Neural cell (in vitro differentiated cells): ENCODE results near the gene GRID1. TPM values are rescaled to one million over a fixed set of nuclear protein-coding genes. Genes with fewer than 3 reads are reported as not detected.

Source experiments
- H2AFZ ChIP-seq: fragments of 200-600, 300-800 bp; sonication (generic), shearing (Covaris generic); 2 replicates; pipeline ENCODE4 v1.6.0; 2014; ENCODE audit warnings: low read depth, mild to moderate bottlenecking, antibody characterized with exemption, low read length, moderate library complexity
- H3F3A ChIP-seq: fragments of 200-600 bp; shearing (Covaris generic); 2 replicates; pipeline ENCODE4 v1.6.1; 2016; ENCODE audit warnings: mild to moderate bottlenecking, moderate library complexity, mixed read lengths, antibody characterized with exemption, low read length; ENCODE audit not compliant: insufficient read depth, poor library complexity, severe bottlenecking
- H3K27ac ChIP-seq: fragments of 200-600, 300-800 bp; sonication (generic), shearing (Covaris generic); 2 replicates; pipeline ENCODE4 v1.5.1; 2014; ENCODE audit warnings: mild to moderate bottlenecking, low read length, moderate library complexity
- H3K27me3 ChIP-seq: fragments of 300-800, 200-600 bp; sonication (generic), shearing (Covaris generic); 2 replicates; pipeline ENCODE4 v1.6.0; 2014; ENCODE audit warnings: mild to moderate bottlenecking, low read depth, low read length, moderate library complexity; ENCODE audit not compliant: insufficient read depth
- H3K36me3 ChIP-seq: fragments of 300-800, 200-600 bp; sonication (generic), shearing (Covaris generic); 2 replicates; pipeline ENCODE4 v1.5.1; 2014; ENCODE audit warnings: mild to moderate bottlenecking, antibody characterized with exemption, low read length, moderate library complexity; ENCODE audit not compliant: insufficient read depth
- H3K4me2 ChIP-seq: fragments of 300-800, 200-600 bp; sonication (generic), shearing (Covaris generic); 2 replicates; pipeline ENCODE4 v1.6.0; 2014; ENCODE audit warnings: mild to moderate bottlenecking, low read length
- H3K4me3 ChIP-seq: fragments of 300-800, 200-600 bp; sonication (generic), shearing (Covaris generic); 2 replicates; pipeline ENCODE4 v1.5.1; 2014; ENCODE audit warnings: mild to moderate bottlenecking, low read length, moderate library complexity
- H3K79me2 ChIP-seq: fragments of 200-600 bp; shearing (Covaris generic); replicated peaks from 2 replicates; pipeline ENCODE4 v1.6.0; 2014; ENCODE audit warnings: mild to moderate bottlenecking, low read length, moderate library complexity; ENCODE audit not compliant: insufficient read depth
- H3K9ac ChIP-seq: fragments of 300-800, 200-600 bp; sonication (generic), shearing (Covaris generic); 2 replicates; pipeline ENCODE4 v1.6.1; 2016; ENCODE audit warnings: mild to moderate bottlenecking, low read length, mixed read lengths
- H3K9me2 ChIP-seq: fragments of 200-600 bp; shearing (Covaris generic); 2 replicates; pipeline ENCODE4 v1.6.1; 2016; ENCODE audit warnings: mild to moderate bottlenecking, low read length, mixed read lengths; ENCODE audit not compliant: insufficient read depth
- H3K9me3 ChIP-seq: fragments of 200-600, 300-800 bp; sonication (generic), shearing (Covaris generic); 2 replicates; pipeline ENCODE4 v1.6.1; 2016; ENCODE audit warnings: mild to moderate bottlenecking, mixed run types, low read length, moderate library complexity, mixed read lengths
- H4K20me1 ChIP-seq: fragments of 200-600 bp; shearing (Covaris generic); 2 replicates; pipeline ENCODE4 v1.6.1; 2016; ENCODE audit warnings: mild to moderate bottlenecking, mixed run types; ENCODE audit not compliant: insufficient read depth
- EP300 ChIP-seq: fragments of 450-650 bp; conservative IDR thresholded peaks from 2 replicates; pipeline ENCODE4 v1.6.1; 2014; ENCODE audit warnings: antibody characterized with exemption, mild to moderate bottlenecking, moderate library complexity; ENCODE audit not compliant: poor library complexity, severe bottlenecking
- EZH2 ChIP-seq: fragments of 200-600, 300-800 bp; shearing (Covaris generic), sonication (generic); IDR thresholded peaks from 2 replicates; pipeline ENCODE4 v1.6.1; 2014; ENCODE audit warnings: antibody characterized with exemption, low read length, borderline replicate concordance, mild to moderate bottlenecking; ENCODE audit not compliant: insufficient read depth, poor library complexity, severe bottlenecking
- MXI1 ChIP-seq: fragments of 450-650 bp; conservative IDR thresholded peaks from 2 replicates; pipeline ENCODE4 v1.6.1; 2014; ENCODE audit warnings: antibody characterized with exemption, mild to moderate bottlenecking; ENCODE audit not compliant: poor library complexity, severe bottlenecking
- POLR2AphosphoS5 ChIP-seq: IDR thresholded peaks from 2 replicates; pipeline ENCODE4 v1.6.1; 2012
- RAD21 ChIP-seq: fragments of 450-650 bp; conservative IDR thresholded peaks from 2 replicates; pipeline ENCODE4 v1.6.1; 2014; ENCODE audit warnings: antibody characterized with exemption, mild to moderate bottlenecking, moderate library complexity
- SMC3 ChIP-seq: fragments of 450-650 bp; conservative IDR thresholded peaks from 2 replicates; pipeline ENCODE4 v1.6.1; 2014; ENCODE audit warnings: antibody characterized with exemption, mild to moderate bottlenecking, moderate library complexity; ENCODE audit not compliant: poor library complexity
- TAF1 ChIP-seq: IDR thresholded peaks from 2 replicates; pipeline ENCODE4 v1.6.1; 2012; ENCODE audit warnings: low read depth
- polyA plus RNA-seq: library from polyadenylated mRNA; depleted of rRNA; stranded (reverse); fragments of >200 nt; gene quantifications from 2 replicates; pipeline ENCODE4 v1.2.3, GENCODE V29; 2014
- TF ChIP-seq, protein P1 (sequence below): fragments of 450-650 bp; IDR thresholded peaks from 2 replicates; pipeline ENCODE4 v1.5.1; 2014; ENCODE audit warnings: antibody characterized with exemption, mild to moderate bottlenecking, moderate library complexity; ENCODE audit not compliant: poor library complexity, severe bottlenecking
- TF ChIP-seq, protein P2 (sequence below): IDR thresholded peaks from 2 replicates; pipeline ENCODE4 v1.6.1; 2012; ENCODE audit warnings: borderline replicate concordance

GRID1 gene
- polyA plus RNA-seq, 1 donor from 2014 or later = 7.3 TPM

DNA sequence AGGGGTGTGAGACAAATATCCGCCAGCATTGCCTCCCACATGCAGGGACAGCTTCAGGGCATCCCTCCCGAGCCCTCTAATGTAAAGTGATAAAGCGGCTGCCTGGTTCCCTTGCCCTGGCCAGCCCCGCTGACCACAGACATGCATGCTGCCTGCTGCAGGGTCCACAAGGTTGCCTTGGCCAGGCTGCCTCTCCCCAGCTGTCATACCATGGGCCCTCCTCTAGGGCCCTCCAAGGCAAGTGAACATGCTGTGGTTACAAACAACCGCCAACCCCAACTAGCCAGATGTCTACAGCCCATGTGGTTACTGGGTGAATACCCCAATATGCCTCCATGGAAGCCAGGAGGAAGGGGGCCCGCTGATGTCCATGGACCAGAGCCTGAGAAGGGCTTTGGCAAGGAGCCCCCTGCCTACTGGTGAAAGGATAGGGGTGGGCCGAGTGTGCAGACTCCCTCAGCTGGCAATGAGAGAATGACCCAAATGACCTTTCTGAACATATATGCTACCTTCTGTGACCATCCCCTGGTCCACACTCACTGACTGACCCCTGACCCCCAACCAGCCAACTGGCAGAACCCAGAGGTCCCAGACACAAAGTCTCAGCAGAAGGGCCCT is 37.4 kb downstream of the GRID1 start:
- H3K27me3 ChIP-seq = no peaks in the 10 kb centered on the region
- H3K79me2 ChIP-seq = no peaks in the 10 kb centered on the region
- no peaks in the 10 kb centered on the region for H4K20me1 ChIP-seq
- H3K9ac ChIP-seq = no peak overlapping the region
- H3K4me3 ChIP-seq = no peak overlapping the region
- no peak overlapping the region for H3K27ac ChIP-seq
- H2AFZ ChIP-seq = no peak overlapping the region
- no peak overlapping the region for H3K4me2 ChIP-seq
- H3K36me3 ChIP-seq = no peaks in the 10 kb centered on the region
- TF ChIP-seq EP300 (no peak), RAD21 (no peak), TAF1 (no peak), MXI1 (no peak), POLR2AphosphoS5 (no peak), EZH2 (no peak), SMC3 (no peak)
- TF ChIP-seq, protein P1, sequence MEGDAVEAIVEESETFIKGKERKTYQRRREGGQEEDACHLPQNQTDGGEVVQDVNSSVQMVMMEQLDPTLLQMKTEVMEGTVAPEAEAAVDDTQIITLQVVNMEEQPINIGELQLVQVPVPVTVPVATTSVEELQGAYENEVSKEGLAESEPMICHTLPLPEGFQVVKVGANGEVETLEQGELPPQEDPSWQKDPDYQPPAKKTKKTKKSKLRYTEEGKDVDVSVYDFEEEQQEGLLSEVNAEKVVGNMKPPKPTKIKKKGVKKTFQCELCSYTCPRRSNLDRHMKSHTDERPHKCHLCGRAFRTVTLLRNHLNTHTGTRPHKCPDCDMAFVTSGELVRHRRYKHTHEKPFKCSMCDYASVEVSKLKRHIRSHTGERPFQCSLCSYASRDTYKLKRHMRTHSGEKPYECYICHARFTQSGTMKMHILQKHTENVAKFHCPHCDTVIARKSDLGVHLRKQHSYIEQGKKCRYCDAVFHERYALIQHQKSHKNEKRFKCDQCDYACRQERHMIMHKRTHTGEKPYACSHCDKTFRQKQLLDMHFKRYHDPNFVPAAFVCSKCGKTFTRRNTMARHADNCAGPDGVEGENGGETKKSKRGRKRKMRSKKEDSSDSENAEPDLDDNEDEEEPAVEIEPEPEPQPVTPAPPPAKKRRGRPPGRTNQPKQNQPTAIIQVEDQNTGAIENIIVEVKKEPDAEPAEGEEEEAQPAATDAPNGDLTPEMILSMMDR = no peak
- TF ChIP-seq, protein P2, sequence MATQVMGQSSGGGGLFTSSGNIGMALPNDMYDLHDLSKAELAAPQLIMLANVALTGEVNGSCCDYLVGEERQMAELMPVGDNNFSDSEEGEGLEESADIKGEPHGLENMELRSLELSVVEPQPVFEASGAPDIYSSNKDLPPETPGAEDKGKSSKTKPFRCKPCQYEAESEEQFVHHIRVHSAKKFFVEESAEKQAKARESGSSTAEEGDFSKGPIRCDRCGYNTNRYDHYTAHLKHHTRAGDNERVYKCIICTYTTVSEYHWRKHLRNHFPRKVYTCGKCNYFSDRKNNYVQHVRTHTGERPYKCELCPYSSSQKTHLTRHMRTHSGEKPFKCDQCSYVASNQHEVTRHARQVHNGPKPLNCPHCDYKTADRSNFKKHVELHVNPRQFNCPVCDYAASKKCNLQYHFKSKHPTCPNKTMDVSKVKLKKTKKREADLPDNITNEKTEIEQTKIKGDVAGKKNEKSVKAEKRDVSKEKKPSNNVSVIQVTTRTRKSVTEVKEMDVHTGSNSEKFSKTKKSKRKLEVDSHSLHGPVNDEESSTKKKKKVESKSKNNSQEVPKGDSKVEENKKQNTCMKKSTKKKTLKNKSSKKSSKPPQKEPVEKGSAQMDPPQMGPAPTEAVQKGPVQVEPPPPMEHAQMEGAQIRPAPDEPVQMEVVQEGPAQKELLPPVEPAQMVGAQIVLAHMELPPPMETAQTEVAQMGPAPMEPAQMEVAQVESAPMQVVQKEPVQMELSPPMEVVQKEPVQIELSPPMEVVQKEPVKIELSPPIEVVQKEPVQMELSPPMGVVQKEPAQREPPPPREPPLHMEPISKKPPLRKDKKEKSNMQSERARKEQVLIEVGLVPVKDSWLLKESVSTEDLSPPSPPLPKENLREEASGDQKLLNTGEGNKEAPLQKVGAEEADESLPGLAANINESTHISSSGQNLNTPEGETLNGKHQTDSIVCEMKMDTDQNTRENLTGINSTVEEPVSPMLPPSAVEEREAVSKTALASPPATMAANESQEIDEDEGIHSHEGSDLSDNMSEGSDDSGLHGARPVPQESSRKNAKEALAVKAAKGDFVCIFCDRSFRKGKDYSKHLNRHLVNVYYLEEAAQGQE = no peak
- H3F3A ChIP-seq = no peaks in the 10 kb centered on the region
- H3K9me2 ChIP-seq = no peaks in the 10 kb centered on the region
- no peaks in the 10 kb centered on the region for H3K9me3 ChIP-seq

GRCh38 chr10:86327954-86328725 is 38.5 kb downstream of the GRID1 start:
- Histone ChIP-seq H3K9ac (no peak overlapping the region), H2AFZ (no peak overlapping the region), H3K27ac (no peak overlapping the region), H3K79me2 (no peaks in the 10 kb centered on the region), H3K9me2 (no peaks in the 10 kb centered on the region), H4K20me1 (no peaks in the 10 kb centered on the region), H3K9me3 (no peaks in the 10 kb centered on the region), H3K27me3 (no peaks in the 10 kb centered on the region), H3K4me2 (no peak overlapping the region), H3K36me3 (no peaks in the 10 kb centered on the region), H3F3A (no peaks in the 10 kb centered on the region), H3K4me3 (no peak overlapping the region)
- TF ChIP-seq EZH2 = no peak
- TF ChIP-seq RAD21 = no peak
- no peak for TF ChIP-seq SMC3
- no peak for TF ChIP-seq MXI1
- TF ChIP-seq, protein P1 = no peak
- TF ChIP-seq EP300 = no peak
- TF ChIP-seq POLR2AphosphoS5 = no peak
- TF ChIP-seq, protein P2 = no peak
- no peak for TF ChIP-seq TAF1
